DMS53 (cell line): ENCODE data around the gene ATP1A4.
A peak's percentile ranks its signal among the peaks of the same experiment; 100 is the strongest.

Source experiments
- DNase-seq: peaks from one replicate; lab custom pipeline; 2025; lab: John Stamatoyannopoulos, UW

Gene ATP1A4

GRCh38 chr1:160146107-160146506 is 5.3 kb upstream of the ATP1A4 start:
- no peak for DNase-seq

GRCh38 chr1:160148121-160148520 is 3.3 kb upstream of the ATP1A4 start:
- no peak for DNase-seq

GRCh38 chr1:160149233-160149632 is 2.2 kb upstream of the ATP1A4 start:
- no peak for DNase-seq

- no peak for DNase-seq
Observed at GRCh38 chr1:160149716-160150115, 1.7 kb upstream of the ATP1A4 start.

GRCh38 chr1:160154790-160155189 is 3.4 kb downstream of the ATP1A4 start:
- DNase-seq: no peak

GRCh38 chr1:160156361-160156760 is 5.0 kb downstream of the ATP1A4 start:
- DNase-seq: no peak

- no peak for DNase-seq
Observed at GRCh38 chr1:160157174-160157573, 5.8 kb downstream of the ATP1A4 start.

- DNase-seq: no peak
Observed at GRCh38 chr1:160158031-160158430, 6.6 kb downstream of the ATP1A4 start.

GRCh38 chr1:160158534-160158933 is 7.1 kb downstream of the ATP1A4 start:
- no peak for DNase-seq

- peak; percentile 50 for DNase-seq
Observed at GRCh38 chr1:160159846-160160245, 8.4 kb downstream of the ATP1A4 start.

GRCh38 chr1:160161965-160162705 is 10.7 kb downstream of the ATP1A4 start:
- peak; percentile 16 for DNase-seq

- no peak for DNase-seq
Observed at GRCh38 chr1:160162931-160163330, 11.5 kb downstream of the ATP1A4 start.

- peak; percentile 32 for DNase-seq
Observed at GRCh38 chr1:160163615-160164014, 12.2 kb downstream of the ATP1A4 start.

- DNase-seq: no peak
Observed at GRCh38 chr1:160164121-160164520, 12.7 kb downstream of the ATP1A4 start.

GRCh38 chr1:160166166-160166868 is 14.9 kb downstream of the ATP1A4 start:
- DNase-seq: no peak

GRCh38 chr1:160167056-160167455 is 15.7 kb downstream of the ATP1A4 start:
- no peak for DNase-seq

- no peak for DNase-seq
Observed at GRCh38 chr1:160167580-160167979, 16.2 kb downstream of the ATP1A4 start.

GRCh38 chr1:160168016-160168415 is 16.6 kb downstream of the ATP1A4 start:
- DNase-seq: no peak

- no peak for DNase-seq
Observed at GRCh38 chr1:160168609-160169369, 17.4 kb downstream of the ATP1A4 start.

GRCh38 chr1:160169553-160170399 is 18.4 kb downstream of the ATP1A4 start:
- DNase-seq: peak; percentile 10

GRCh38 chr1:160171354-160171753 is 20.0 kb downstream of the ATP1A4 start:
- DNase-seq: no peak

- DNase-seq: no peak
Observed at GRCh38 chr1:160171980-160172379, 20.6 kb downstream of the ATP1A4 start.
